Activated B cell treated with CpG ODN at 0.5 μM for 24 hours (primary cell): ENCODE data around the gene C22orf31. TPM values are rescaled to one million over a fixed set of nuclear protein-coding genes. Genes with fewer than 3 reads are reported as not detected.

Experiments used
- ATAC-seq: fragments of 200-7000 bp; cut with Tn5 transposase; one replicate; pipeline ENCODE4 v1.10.0; 2021; ENCODE audit warnings: low read depth, mild to moderate bottlenecking, moderate library complexity
- CTCF ChIA-PET: fragments of 350-600 bp; sonication (Branson Sonifier 250); formaldehyde crosslinking; loops from one replicate; lab custom pipeline; 2021; ENCODE audit warnings: antibody characterized with exemption; lab: Charles Lee
- POLR2A ChIA-PET: fragments of 350-600 bp; sonication (Branson Sonifier 250); formaldehyde crosslinking; loops from one replicate; lab custom pipeline; 2021; ENCODE audit warnings: antibody characterized with exemption; lab: Charles Lee
- DNase-seq: peaks from one replicate; pipeline ENCODE4 v3.0.0; 2022
- H3K27ac Mint-ChIP-seq: one replicate; pipeline ENCODE4 v1.8.0; 2020; ENCODE audit warnings: mixed read lengths
- H3K27me3 Mint-ChIP-seq: one replicate; pipeline ENCODE4 v1.8.0; 2021; ENCODE audit warnings: mixed read lengths
- H3K36me3 Mint-ChIP-seq: one replicate; pipeline ENCODE4 v1.8.0; 2021; ENCODE audit warnings: low read depth, mixed read lengths
- H3K4me1 Mint-ChIP-seq: one replicate; pipeline ENCODE4 v1.8.0; 2021; ENCODE audit warnings: mixed read lengths
- H3K4me3 Mint-ChIP-seq: one replicate; pipeline ENCODE4 v1.8.0; 2020; ENCODE audit warnings: mild to moderate bottlenecking, mixed read lengths
- H3K9me3 Mint-ChIP-seq: one replicate; pipeline ENCODE4 v1.8.0; 2020; ENCODE audit warnings: mixed read lengths
- CTCF ChIP-seq: fragments of 200-600 bp; IDR thresholded peaks from one replicate; pipeline ENCODE4 v1.8.0; 2022; ENCODE audit warnings: antibody characterized with exemption, mild to moderate bottlenecking
- intact Hi-C: fragments of 100-400 bp; cut with micrococcal nuclease; formaldehyde crosslinking; loops from one replicate; pipeline ENCODE4 v1.15.1; 2024
- total RNA-seq: library from RNA; stranded (reverse); gene quantifications from 2 replicates; pipeline ENCODE4 v1.2.3, GENCODE V29; 2022

C22orf31 gene
- total RNA-seq, 1 donor from 2014 or later, result not detected

- Mint-ChIP-seq H3K4me1 (peaks cover 8% of the 10 kb centered on the region), H3K36me3 (no peaks in the 10 kb centered on the region), H3K27ac (no peak overlapping the region), H3K4me3 (no peak overlapping the region), H3K9me3 (no peaks in the 10 kb centered on the region), H3K27me3 (peaks cover 9% of the 10 kb centered on the region)
- CTCF ChIA-PET, result no interaction called here
- POLR2A ChIA-PET, result no interaction called here
- ATAC-seq (no peak), DNase-seq (no peak)
- TF ChIP-seq CTCF, result no peak
- intact Hi-C loops, result no loop called here
Observed at GRCh38 chr22:29012101-29012433, 49.6 kb downstream of the C22orf31 start.

- CTCF ChIA-PET, result interaction anchor here (0.9 kb wide), 1 partner anchor 234 kb away, joined by 3 read pairs; no protein-coding TSS in a partner anchor
- no peaks in the 10 kb centered on the region for H3K9me3 Mint-ChIP-seq
- TF ChIP-seq CTCF, result no peak
Observed at GRCh38 chr22:29011240-29012100, 50.2 kb downstream of the C22orf31 start.

GRCh38 chr22:29009148-29009547, 52.5 kb downstream of the C22orf31 start:
- ChIA-PET POLR2A (no interaction called here), CTCF (no interaction called here)
- peaks cover 23% of the 10 kb centered on the region for H3K27me3 Mint-ChIP-seq
- H3K9me3 Mint-ChIP-seq, result no peaks in the 10 kb centered on the region
- DNase-seq (no peak), ATAC-seq (no peak)
- no peaks in the 10 kb centered on the region for H3K4me1 Mint-ChIP-seq
- TF ChIP-seq CTCF, result no peak
- no peak overlapping the region for H3K27ac Mint-ChIP-seq
- intact Hi-C loops, result no loop called here
- H3K36me3 Mint-ChIP-seq, result no peaks in the 10 kb centered on the region
- H3K4me3 Mint-ChIP-seq, result no peak overlapping the region

More at GRCh38 chr22:29011240-29012100, 50.2 kb downstream of the C22orf31 start:
- H3K27me3 Mint-ChIP-seq, result peaks cover 13% of the 10 kb centered on the region
- H3K27ac Mint-ChIP-seq, result no peak overlapping the region
- H3K4me1 Mint-ChIP-seq, result peaks cover 6% of the 10 kb centered on the region
- H3K4me3 Mint-ChIP-seq, result no peak overlapping the region
- no peaks in the 10 kb centered on the region for H3K36me3 Mint-ChIP-seq
- DNase-seq, result no peak
- intact Hi-C loops, result no loop called here
- POLR2A ChIA-PET, result no interaction called here
- no peak for ATAC-seq

Other genes with a start within 250 kb of the C22orf31 start
- 0.51 and 0.69 TPM in 2 replicates for gene ZNRF3, start 178.3 kb downstream of the C22orf31 start, total RNA-seq
- gene KREMEN1, start 11.2 kb upstream of the C22orf31 start, total RNA-seq, result not detected in 2 replicates
- not detected in 2 replicates for gene EMID1, start 144.1 kb upstream of the C22orf31 start, total RNA-seq
- 17.7 and 17.9 TPM in 2 replicates for gene RHBDD3, start 206.2 kb upstream of the C22orf31 start, total RNA-seq
- 347 and 382 TPM in 2 replicates for gene EWSR1, start 206.4 kb upstream of the C22orf31 start, total RNA-seq
- gene GAS2L1, start 244.8 kb upstream of the C22orf31 start, total RNA-seq, result not detected in 2 replicates